Placental epithelial cell (primary cell): ENCODE data around the gene APBB2. TPM values are rescaled to one million over a fixed set of nuclear protein-coding genes. Genes with fewer than 3 reads are reported as not detected.

ENCODE experiments used
- small RNA-seq: library from RNA; depleted of rRNA; stranded (forward); fragments of <200 nt; gene quantifications from one replicate; pipeline ENCODE3, GENCODE V24; 2012
- total RNA-seq: library from RNA; depleted of rRNA; stranded (reverse); fragments of >200 nt; gene quantifications from 2 replicates; pipeline ENCODE4 v1.2.3, GENCODE V29; 2012

The APBB2 gene
- total RNA-seq: 56.3 and 64.8 TPM in 2 replicates

DNA sequence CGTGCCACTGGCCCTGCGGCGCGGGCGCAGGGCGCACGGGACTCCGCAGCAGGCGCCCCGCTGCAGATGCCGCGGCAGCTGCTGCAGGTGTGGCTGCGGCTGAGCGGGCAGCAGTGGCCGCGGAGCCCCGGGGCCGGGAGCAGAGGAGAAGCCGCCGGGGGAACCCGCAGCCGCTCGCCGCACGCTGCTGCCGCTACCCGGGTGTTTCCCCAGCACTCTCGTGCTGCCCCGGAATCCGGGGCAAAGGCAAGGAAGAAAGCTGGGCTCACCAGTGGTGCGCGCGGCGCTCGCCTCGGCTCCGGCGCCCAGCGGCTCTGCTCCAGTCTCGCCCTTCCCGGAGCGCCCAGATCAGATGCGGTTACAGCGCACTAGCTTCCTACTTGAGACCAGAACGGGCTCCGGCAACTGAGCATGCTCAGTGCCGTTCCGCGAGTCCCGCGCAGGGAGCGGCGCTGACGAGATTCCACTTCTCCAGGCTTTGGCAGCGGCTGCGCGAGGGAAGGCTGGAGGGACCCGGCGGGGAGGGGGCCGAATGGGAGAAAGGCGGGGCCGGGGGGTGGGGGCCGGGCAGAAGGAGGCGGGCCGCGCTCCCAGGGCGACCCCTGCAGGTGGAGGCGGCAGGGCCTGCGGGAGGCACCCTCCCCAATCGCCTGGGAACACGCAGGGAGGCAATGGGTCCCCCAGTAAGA is at the start of gene APBB2:
APBB2 (minus strand) TSS at position 407 of the 689 bp plus-strand sequence. CDS start 181,288 bp downstream, outside the sequence.

GRCh38 chr4:41256740-41257256 is 42.5 kb upstream of the APBB2 start, which contains the start of gene UCHL1:
Gene UCHL1 (plus strand): TSS chr4:41256928. CDS start chr4:41256977, 49 bp downstream.

Small RNA genes lying within 50 kb of the gene (small RNA-seq; reads per million reads assigned to genes)
- gene RF00019: not detected
- gene RNA5SP160: not detected
- gene RNU6-1195P: not detected
- not detected for gene RNU6-836P

Other genes starting within 250 kb of the APBB2 start
- gene UCHL1, start 42.4 kb upstream of the APBB2 start, total RNA-seq: 3.9 and 42.3 TPM in 2 replicates